HepG2 (cell line): ENCODE measurements around the gene SPCS1. TPM values are rescaled to one million over a fixed set of nuclear protein-coding genes. Genes with fewer than 3 reads are reported as not detected.
A peak's percentile ranks its signal among the peaks of the same experiment; 100 is the strongest.

Experiments used
- CHD2 ChIP-seq: IDR thresholded peaks from 2 replicates; pipeline ENCODE4 v1.6.1; 2011; ENCODE audit warnings: low read depth, low read length, improper control_type of control experiment
- HNF4A ChIP-seq: sonication (generic); formaldehyde crosslinking; IDR thresholded peaks from 2 replicates; pipeline ENCODE4 v1.4.0; 2020; ENCODE audit warnings: missing genetic modification reagents
- ISL2 ChIP-seq: sonication (generic); formaldehyde crosslinking; IDR thresholded peaks from 2 replicates; pipeline ENCODE4 v1.5.0; 2020; ENCODE audit warnings: missing genetic modification reagents
- NFE2L2 ChIP-seq: fragments of 150-350 bp; IDR thresholded peaks from 2 replicates; pipeline ENCODE4 v1.6.1; 2014; ENCODE audit warnings: low read length
- NR3C1 ChIP-seq: sonication (generic); formaldehyde crosslinking; IDR thresholded peaks from 2 replicates; pipeline ENCODE4 v1.4.0; 2020; ENCODE audit warnings: missing genetic modification reagents
- RAD51 ChIP-seq: fragments of 450-650 bp; IDR thresholded peaks from 2 replicates; pipeline ENCODE4 v1.6.1; 2016; ENCODE audit warnings: borderline replicate concordance
- SKI ChIP-seq: fragments of 450-650 bp; IDR thresholded peaks from one replicate; pipeline ENCODE4 v1.6.1; 2018; ENCODE audit warnings: mild to moderate bottlenecking; ENCODE audit not compliant: partially characterized antibody
- SMAD9 ChIP-seq: sonication (generic); formaldehyde crosslinking; IDR thresholded peaks from 2 replicates; pipeline ENCODE4 v1.5.1; 2020; ENCODE audit warnings: mild to moderate bottlenecking, missing genetic modification reagents
- ZNF121 ChIP-seq: sonication (generic); formaldehyde crosslinking; IDR thresholded peaks from 2 replicates; pipeline ENCODE4 v1.5.0; 2020; ENCODE audit warnings: mild to moderate bottlenecking, missing genetic modification reagents
- ZNF24 ChIP-seq: fragments of 450-650 bp; IDR thresholded peaks from 2 replicates; pipeline ENCODE4 v1.6.1; 2017; ENCODE audit warnings: antibody characterized with exemption, mild to moderate bottlenecking
- ZNF331 ChIP-seq: sonication (generic); formaldehyde crosslinking; IDR thresholded peaks from 2 replicates; pipeline ENCODE4 v1.4.0; 2020; ENCODE audit warnings: missing genetic modification reagents
- ZNF451 ChIP-seq: sonication (generic); formaldehyde crosslinking; IDR thresholded peaks from 2 replicates; pipeline ENCODE4 v1.5.0; 2020; ENCODE audit warnings: mild to moderate bottlenecking, missing genetic modification reagents
- ZNF577 ChIP-seq: sonication (generic); formaldehyde crosslinking; IDR thresholded peaks from 2 replicates; pipeline ENCODE4 v1.4.0; 2020; ENCODE audit warnings: mild to moderate bottlenecking, low read depth, missing genetic modification reagents, borderline replicate concordance
- ZNF724P ChIP-seq: sonication (generic); formaldehyde crosslinking; IDR thresholded peaks from 2 replicates; pipeline ENCODE4 v1.8.0; 2022; ENCODE audit warnings: missing genetic modification reagents, borderline replicate concordance
- ZNF776 ChIP-seq: sonication (generic); formaldehyde crosslinking; IDR thresholded peaks from 2 replicates; pipeline ENCODE4 v1.4.0; 2020; ENCODE audit warnings: mild to moderate bottlenecking, missing genetic modification reagents
- polyA plus RNA-seq, 8 experiments: library from polyadenylated mRNA; depleted of rRNA in 3 of 8; stranded (reverse) in 7 of 8; unstranded in 1 of 8; fragments of >200 nt; fragmentation: Illumina TruSeq in 4 of 8; extraction: Trizol in 4 of 8; gene quantifications; 2 replicates each; pipeline versions ENCODE4 v1.2.1 to v1.2.3, GENCODE V29; 2011 to 2016; ENCODE audit warnings: low read depth in 4 of 8, missing spikeins in 1 of 8, mixed read lengths in 1 of 8; ENCODE audit not compliant: insufficient read depth in 1 of 8
- total RNA-seq, 5 experiments: library from RNA; depleted of rRNA; stranded (reverse); fragments of >200 nt; fragmentation: Illumina TruSeq; extraction: Trizol; gene quantifications; 2 replicates each; pipeline ENCODE4 v1.2.3, GENCODE V29; 2016; ENCODE audit warnings: low read depth in 1 of 5
- TF ChIP-seq, protein P1 (sequence below): IDR thresholded peaks from 2 replicates; pipeline ENCODE4 v1.6.1; 2016; ENCODE audit warnings: low read depth, control low read depth
- TF ChIP-seq, protein P2 (sequence below): sonication (generic); formaldehyde crosslinking; IDR thresholded peaks from 2 replicates; pipeline ENCODE4 v1.5.1; 2020; ENCODE audit warnings: mild to moderate bottlenecking, missing genetic modification reagents, moderate library complexity
- TF ChIP-seq, protein P3 (sequence below): sonication (generic); formaldehyde crosslinking; IDR thresholded peaks from 2 replicates; pipeline ENCODE4 v1.4.0; 2020; ENCODE audit warnings: missing genetic modification reagents

The SPCS1 gene
- total and polyA plus RNA-seq, 2 of the 13 experiments (the other 11 are each of a cell fraction or from before 2014, with no cell fraction given) = 84.6 to 120 TPM

DNA sequence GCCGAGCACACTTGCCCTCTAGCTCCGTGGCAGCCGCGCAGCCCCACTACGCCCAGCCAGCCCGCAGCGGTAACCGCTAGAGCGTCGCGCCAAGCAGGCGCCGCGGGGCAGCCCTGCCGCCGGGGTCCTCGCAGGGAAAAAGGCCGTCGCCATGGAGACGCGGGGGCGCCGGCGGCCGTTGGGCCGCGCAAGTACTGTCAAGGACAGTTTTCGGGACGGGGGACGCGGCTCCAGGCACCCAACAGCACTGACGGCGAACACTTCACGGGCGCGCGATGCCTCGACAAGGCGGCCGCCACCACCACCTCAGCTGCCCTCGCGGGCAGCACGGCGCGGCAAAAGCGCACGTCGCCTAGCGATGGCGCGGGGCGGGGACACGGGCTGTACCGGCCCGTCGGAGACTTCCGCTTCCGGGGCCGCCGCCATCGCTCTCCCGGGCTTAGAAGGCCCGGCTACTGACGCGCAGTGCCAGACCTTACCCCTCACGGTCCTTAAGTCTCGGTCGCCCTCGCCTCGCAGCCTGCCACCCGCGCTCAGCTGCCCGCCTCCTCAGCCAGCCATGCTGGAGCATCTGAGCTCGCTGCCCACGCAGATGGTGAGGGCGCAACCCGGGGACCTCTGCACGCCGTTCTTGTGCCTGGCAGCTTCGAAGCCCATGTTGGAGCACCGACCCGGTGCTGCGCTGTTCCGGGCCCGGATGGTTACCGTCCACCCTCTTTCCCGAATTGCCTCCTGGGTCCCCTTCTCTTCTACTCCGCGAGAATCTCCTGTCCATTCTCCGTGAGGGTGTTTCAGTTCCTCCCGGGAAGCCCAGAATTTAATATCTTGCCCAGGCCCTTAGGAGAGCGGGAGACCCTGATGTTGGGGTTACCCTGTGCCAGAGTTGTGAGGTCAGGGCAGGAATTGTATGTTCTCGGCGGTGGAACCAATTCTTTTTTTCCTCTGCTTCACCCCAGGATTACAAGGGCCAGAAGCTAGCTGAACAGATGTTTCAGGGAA, at the start of gene SPCS1, which contains the start of gene GLT8D1 (continued):
- TF ChIP-seq, protein P1, sequence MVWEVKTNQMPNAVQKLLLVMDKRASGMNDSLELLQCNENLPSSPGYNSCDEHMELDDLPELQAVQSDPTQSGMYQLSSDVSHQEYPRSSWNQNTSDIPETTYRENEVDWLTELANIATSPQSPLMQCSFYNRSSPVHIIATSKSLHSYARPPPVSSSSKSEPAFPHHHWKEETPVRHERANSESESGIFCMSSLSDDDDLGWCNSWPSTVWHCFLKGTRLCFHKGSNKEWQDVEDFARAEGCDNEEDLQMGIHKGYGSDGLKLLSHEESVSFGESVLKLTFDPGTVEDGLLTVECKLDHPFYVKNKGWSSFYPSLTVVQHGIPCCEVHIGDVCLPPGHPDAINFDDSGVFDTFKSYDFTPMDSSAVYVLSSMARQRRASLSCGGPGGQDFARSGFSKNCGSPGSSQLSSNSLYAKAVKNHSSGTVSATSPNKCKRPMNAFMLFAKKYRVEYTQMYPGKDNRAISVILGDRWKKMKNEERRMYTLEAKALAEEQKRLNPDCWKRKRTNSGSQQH (CRISPR knock-in tag) = peak; percentile 26; the same call in 1 of the 2 replicates
- TF ChIP-seq ZNF121 (CRISPR knock-in tag) (peak; percentile 65; the same call in 1 of the 2 replicates), ZNF451 (CRISPR knock-in tag) (peak; percentile 92; the same call in 1 of the 2 replicates), ISL2 (CRISPR knock-in tag) (peak; percentile 38; the same call in 1 of the 2 replicates), ZNF724P (CRISPR knock-in tag) (0 out of 2 replicates have a peak, but pooled peaks have one; percentile 54), CHD2 (no peak), ZNF577 (CRISPR knock-in tag) (0 out of 2 replicates have a peak, but pooled peaks have one; percentile 8), HNF4A (CRISPR knock-in tag) (peak; percentile 20; the same call in 1 of the 2 replicates), ZNF331 (CRISPR knock-in tag) (peak; percentile 51), RAD51 (no peak), ZNF776 (CRISPR knock-in tag) (peak; percentile 47; the same call in 1 of the 2 replicates), ZNF24 (no peak), SKI (peak; percentile 38), NR3C1 (CRISPR knock-in tag) (no peak), SMAD9 (CRISPR knock-in tag) (no peak), NFE2L2 (no peak)
- TF ChIP-seq, protein P2, sequence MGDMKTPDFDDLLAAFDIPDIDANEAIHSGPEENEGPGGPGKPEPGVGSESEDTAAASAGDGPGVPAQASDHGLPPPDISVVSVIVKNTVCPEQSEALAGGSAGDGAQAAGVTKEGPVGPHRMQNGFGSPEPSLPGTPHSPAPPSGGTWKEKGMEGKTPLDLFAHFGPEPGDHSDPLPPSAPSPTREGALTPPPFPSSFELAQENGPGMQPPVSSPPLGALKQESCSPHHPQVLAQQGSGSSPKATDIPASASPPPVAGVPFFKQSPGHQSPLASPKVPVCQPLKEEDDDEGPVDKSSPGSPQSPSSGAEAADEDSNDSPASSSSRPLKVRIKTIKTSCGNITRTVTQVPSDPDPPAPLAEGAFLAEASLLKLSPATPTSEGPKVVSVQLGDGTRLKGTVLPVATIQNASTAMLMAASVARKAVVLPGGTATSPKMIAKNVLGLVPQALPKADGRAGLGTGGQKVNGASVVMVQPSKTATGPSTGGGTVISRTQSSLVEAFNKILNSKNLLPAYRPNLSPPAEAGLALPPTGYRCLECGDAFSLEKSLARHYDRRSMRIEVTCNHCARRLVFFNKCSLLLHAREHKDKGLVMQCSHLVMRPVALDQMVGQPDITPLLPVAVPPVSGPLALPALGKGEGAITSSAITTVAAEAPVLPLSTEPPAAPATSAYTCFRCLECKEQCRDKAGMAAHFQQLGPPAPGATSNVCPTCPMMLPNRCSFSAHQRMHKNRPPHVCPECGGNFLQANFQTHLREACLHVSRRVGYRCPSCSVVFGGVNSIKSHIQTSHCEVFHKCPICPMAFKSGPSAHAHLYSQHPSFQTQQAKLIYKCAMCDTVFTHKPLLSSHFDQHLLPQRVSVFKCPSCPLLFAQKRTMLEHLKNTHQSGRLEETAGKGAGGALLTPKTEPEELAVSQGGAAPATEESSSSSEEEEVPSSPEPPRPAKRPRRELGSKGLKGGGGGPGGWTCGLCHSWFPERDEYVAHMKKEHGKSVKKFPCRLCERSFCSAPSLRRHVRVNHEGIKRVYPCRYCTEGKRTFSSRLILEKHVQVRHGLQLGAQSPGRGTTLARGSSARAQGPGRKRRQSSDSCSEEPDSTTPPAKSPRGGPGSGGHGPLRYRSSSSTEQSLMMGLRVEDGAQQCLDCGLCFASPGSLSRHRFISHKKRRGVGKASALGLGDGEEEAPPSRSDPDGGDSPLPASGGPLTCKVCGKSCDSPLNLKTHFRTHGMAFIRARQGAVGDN (CRISPR knock-in tag) = peak; percentile 95
- TF ChIP-seq, protein P3, sequence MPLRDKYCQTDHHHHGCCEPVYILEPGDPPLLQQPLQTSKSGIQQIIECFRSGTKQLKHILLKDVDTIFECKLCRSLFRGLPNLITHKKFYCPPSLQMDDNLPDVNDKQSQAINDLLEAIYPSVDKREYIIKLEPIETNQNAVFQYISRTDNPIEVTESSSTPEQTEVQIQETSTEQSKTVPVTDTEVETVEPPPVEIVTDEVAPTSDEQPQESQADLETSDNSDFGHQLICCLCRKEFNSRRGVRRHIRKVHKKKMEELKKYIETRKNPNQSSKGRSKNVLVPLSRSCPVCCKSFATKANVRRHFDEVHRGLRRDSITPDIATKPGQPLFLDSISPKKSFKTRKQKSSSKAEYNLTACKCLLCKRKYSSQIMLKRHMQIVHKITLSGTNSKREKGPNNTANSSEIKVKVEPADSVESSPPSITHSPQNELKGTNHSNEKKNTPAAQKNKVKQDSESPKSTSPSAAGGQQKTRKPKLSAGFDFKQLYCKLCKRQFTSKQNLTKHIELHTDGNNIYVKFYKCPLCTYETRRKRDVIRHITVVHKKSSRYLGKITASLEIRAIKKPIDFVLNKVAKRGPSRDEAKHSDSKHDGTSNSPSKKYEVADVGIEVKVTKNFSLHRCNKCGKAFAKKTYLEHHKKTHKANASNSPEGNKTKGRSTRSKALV (CRISPR knock-in tag) = no peak
